AML-193 (cell line): Measurements from ENCODE around the gene SBF2.

ENCODE experiments used
- DNase-seq, 2 experiments: peaks; one replicate each; lab custom pipeline; 2025; lab: John Stamatoyannopoulos, UW

Gene SBF2

DNA sequence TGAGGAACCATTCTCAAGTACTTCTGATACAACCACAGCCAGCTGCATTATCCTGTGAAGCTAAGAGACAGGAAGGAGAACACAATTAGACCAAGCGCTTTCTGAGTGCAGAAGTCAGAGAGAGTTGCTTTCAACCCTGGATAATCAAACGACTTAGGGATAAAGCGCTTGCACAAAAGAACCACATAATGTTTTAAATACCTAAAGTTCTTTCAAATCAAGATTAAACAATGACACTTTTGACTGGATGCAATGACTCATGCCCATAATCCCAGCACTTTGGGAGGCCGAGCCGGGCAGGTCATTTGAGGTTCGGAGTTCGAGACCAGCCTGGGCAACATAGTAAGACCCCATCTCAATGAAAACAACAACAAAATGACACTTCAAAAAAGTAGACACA lies 485.1 kb downstream of the SBF2 start:
- DNase-seq = no peak

DNA sequence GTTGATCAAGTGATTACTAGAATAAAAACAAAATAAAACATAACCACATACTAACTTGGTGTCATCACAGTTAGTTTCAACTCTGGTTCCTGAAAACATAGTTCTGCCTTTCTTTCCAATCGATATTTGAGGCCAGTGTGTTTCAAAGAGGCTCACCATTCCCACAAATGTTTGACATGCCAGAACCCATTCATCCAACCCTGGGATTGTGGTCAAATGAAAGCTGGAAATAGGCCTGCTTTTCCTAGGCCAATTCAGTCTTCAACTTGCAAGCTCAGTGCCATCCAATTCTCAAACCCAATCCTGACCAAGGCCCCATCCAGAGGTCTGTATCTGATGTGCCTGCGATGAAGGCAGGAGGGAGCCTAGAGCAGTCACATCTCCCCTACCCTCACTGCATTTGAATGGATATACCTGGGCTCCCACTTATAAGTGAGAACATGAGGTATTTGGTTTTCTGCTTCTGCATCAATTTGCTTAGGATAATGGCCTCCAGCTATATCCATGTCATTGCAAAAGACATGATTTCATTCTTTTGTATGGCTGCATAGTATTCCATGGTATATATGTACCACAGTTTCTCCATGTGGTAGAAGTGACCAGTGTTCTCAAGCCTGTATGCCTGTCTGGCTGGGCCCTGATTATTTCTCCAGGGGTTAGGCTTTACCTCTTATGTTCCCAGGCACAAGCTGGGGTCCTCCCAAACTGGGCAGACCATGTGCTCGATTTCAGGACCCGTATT lies 486.9 kb downstream of the SBF2 start:
- no peak for DNase-seq

GRCh38 chr11:9804419-9804902 lies 489.6 kb downstream of the SBF2 start:
- DNase-seq = no peak

- DNase-seq = no peak
Measured at GRCh38 chr11:9803685-9804418, 490.2 kb downstream of the SBF2 start.

DNA sequence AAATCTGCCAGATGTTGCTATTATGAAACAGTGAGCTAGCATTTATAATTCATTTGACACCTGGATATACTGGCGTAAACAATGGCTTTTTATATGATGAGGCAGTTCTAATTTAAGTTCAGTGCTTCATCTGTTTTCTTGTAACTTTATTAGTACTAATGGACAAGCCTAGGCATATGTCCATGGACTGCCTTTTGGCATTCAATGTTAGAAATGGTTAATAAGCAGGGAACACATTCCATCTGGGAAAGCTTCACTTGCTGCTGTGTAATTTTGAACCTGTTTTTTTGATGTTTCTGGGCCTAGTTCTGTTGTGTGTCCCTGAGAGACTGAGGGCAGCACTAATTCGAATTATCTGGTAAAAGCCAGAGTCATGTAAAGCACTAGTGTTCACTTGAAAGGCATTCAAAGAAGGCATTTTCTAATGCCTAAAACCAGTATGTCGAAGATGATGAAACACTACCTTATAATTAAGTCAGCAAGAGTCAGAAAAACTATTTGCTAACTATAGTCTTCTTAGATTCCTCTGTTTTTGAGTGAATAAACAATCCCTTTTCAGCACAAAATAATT lies 491.6 kb downstream of the SBF2 start:
- DNase-seq = no peak

DNA sequence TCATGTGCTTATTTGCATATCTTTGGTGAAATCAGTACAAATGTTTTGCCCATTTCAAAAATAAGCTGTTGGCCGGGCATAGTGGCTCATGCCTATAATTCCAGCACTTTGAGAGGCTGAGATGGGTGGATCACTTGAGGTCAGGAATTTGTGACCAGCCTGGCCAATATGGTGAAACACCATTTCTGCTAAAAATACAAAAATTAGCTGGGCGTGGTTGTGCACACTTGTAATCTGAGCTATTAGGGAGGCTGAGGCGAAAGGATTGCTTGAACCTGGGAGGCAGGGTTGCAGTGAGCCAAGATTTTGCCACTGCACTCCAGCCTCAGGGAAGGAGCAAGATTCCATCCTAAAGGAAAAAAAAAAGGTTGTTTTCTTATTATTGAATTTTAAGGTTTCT lies 494.1 kb downstream of the SBF2 start:
- DNase-seq = no peak

DNA sequence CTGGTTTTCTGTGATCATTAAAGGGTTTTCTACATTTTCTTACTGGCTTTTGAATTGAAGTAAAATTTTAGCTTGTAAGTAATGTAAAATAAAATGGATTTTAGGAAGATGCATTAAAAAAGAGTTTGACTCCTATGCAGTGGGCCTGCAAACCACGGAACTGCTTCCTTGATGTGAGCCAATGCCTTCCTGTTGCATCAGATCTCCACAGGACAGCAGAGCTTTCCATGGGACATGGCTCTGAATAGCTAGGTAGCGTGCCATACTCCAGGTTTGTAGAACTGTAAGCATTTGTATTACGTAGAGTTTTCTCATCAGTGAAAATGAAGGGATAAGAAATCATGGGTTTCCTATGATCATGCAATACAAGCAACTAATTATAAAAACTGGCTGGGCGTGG lies 496.7 kb downstream of the SBF2 start:
- DNase-seq = no peak

- DNase-seq = no peak
Measured at GRCh38 chr11:9796854-9797253, 497.2 kb downstream of the SBF2 start.

- no peak for DNase-seq
Measured at GRCh38 chr11:9796266-9796665, 497.8 kb downstream of the SBF2 start.

GRCh38 chr11:9790703-9791102 lies 503.3 kb downstream of the SBF2 start:
- DNase-seq = no peak

DNA sequence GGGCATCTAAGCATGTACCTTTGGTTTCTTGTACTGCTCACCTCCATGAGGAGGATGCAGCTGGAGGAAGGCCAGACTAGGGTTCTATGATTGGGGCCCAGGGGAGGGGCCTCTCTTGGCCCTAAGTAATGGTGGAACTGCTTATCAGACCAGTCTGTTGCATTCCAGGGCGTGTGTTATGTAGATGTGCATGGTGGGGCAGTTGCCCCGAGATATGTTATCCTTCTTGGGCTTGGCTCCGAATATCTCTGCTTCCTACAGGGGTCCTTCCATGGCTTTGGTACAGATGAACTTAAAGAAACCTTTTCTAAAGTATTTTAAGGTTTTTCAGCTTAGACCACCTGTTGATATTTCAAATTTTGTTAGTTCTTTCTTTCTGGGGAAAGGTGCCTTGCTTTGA lies 504.1 kb downstream of the SBF2 start:
- DNase-seq = no peak

- DNase-seq = peak; percentile 34 to 57
Measured at GRCh38 chr11:9787981-9788521, 506.0 kb downstream of the SBF2 start.

- no peak for DNase-seq
Measured at GRCh38 chr11:9787260-9787659, 506.8 kb downstream of the SBF2 start.

DNA sequence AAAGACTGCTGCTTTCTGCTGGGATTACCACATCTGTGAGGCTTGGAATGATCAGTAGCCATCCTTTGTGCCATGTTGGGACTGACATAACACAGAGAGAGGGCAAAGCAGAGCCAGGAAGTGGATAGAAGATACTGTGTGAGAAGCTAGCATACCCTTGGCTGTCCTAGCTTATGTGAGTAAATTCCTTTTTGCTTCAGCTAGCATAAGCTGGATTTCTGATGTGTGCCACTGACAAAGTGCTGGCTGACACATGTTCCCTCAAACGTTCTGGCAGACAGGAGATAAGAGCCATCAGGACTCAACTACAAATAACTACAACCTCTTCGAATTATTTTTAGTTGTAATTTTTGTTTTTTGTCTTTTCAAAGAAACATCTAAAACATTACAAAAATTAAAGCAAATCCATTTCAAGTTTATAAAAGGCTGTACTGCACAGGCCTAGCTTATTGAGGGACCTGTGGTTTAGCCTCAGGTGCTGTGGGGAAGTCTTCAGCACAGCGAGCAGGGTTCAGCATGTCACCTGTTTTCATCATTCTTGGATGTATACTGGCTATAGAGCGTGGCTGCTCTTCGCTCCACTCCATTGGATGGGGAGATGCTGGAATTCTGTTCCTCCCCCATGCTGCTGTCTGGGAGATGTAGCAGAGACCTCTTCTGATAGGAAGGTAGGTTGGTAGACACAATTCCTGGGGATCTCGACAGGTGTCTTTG lies 509.3 kb downstream of the SBF2 start:
- DNase-seq = no peak

DNA sequence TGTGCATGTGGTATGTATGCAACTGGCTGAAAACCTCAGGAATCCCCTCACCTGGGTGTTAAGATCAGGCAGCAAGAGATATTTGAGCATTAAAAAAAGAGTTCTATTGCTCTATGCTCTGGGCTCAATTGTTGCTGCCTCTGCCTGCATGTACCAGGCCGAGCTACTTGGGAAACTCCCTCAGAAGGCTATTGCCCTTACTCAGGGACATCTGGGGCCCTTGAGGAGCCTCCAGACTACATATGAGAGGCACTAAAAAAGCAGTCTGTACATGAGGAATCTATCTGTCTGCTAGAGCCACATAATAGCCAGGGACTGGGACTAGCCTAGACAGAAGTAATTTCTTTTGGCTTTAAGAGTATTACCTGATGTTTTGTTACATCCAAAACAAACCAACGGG lies 510.0 kb downstream of the SBF2 start:
- no peak for DNase-seq

GRCh38 chr11:9780929-9781328 lies 513.1 kb downstream of the SBF2 start:
- DNase-seq = no peak

DNA sequence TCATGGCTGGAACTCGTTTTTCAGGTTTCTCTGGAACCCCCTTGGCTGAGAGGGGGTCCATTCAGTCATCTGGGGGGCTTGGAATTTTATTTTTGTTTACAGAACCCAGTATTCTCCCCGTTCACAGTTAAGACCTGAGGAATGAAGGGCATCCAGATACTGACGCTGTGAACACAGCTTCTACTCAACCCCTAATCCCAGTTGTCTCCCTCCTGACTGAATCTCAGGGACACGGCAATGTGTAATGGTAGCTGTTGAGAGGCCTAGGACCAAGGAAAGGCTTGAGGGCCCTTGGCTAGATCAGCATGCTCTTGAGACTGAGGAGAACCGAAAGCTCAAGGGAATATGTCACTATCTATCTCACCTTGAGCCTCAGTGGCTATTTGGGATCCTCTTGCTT lies 516.5 kb downstream of the SBF2 start:
- no peak for DNase-seq

GRCh38 chr11:9777066-9777465 lies 517.0 kb downstream of the SBF2 start:
- no peak for DNase-seq

DNA sequence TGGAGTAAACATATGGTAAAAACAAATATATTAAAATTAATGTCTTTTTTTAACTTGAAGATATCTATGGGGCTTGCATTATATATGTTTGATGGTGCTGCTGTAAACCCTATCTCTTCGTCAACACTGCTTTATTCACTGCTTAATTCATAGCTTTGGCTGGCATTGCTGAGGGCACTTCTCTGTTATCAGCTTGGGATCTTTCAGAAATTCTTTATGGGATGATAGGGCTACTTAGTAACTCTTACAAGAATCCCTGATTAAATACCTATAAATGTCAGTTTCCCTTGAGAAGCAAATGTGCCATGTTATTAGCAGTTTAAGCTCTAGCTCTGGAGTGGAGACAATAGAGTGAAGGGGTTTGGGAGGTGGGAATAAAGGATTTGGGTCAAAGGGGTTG lies 517.8 kb downstream of the SBF2 start:
- no peak for DNase-seq

DNA sequence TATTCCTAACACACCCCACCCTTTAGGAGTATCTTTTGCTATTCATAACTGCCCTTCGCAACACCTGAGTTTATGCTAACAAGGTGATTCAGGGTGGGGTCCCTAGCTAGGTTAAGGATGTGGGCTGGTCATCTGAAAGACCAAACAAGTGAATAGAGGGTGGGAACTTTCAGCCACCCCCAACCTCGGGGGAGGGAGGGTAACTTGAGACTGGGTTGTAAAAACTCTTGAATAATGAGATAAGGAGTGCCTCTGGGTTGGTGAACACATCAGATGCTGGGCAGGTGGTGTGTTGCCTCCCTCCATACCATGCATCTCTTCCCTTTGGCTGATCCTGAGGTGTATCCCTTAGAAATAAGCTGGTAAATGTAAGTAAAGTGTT lies 518.6 kb downstream of the SBF2 start:
- DNase-seq = no peak

GRCh38 chr11:9774591-9775397 lies 519.2 kb downstream of the SBF2 start:
- no peak for DNase-seq
